Astrocyte of the spinal cord (primary cell): ENCODE results near the gene CEP44.
"Not testable (repeated sequence)": the region's sequence is repeated elsewhere in the genome, so short reads cannot be mapped to it uniquely, and the experiment has no call there.

Experiments
- DNase-seq: peaks from one replicate; pipeline ENCODE4 v3.0.0; 2011; ENCODE audit warnings: low read depth, low spot score
- H3K4me3 ChIP-seq: 2 replicates; pipeline ENCODE4 v1.5.1; 2011; ENCODE audit warnings: low read depth, mild to moderate bottlenecking, low read length, moderate library complexity
- CTCF ChIP-seq: IDR thresholded peaks from 2 replicates; pipeline ENCODE4 v1.5.1; 2012; ENCODE audit warnings: low read depth, mild to moderate bottlenecking, low read length, inconsistent platforms
- in situ Hi-C: cut with HindIII; loops from 2 replicates; pipeline ENCODE4 v1.10.0; 2017; ENCODE audit warnings: low sequenced_read_pairs

CEP44 gene

DNA sequence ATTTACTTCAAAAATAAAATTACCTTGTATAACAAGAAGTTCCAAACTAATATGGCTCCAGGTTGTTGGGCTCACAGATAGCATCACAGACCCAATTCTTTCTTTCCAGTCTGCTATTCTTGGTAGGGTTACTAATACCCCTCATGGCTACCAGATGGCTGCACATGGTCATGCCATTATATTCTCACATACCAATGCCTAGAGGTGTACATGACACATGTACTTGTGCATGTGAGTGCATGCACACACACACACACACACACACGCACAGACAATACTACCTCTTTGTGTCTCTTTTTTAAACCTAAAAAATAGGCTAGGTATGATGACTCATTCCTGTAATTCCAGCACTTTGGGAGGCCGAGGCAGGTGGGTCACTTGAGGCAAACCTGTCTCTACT lies 31.3 kb upstream of the CEP44 start:
- in situ Hi-C loops = no loop called here
- DNase-seq = no peak
- TF ChIP-seq CTCF = no peak
- no peak overlapping the region for H3K4me3 ChIP-seq

- in situ Hi-C loops = no loop called here
- DNase-seq = no peak
- no peak for TF ChIP-seq CTCF
- no peak overlapping the region for H3K4me3 ChIP-seq
Measured at GRCh38 chr4:174254613-174255012, 29.1 kb upstream of the CEP44 start.

- no peak for DNase-seq
- no peak overlapping the region for H3K4me3 ChIP-seq
- in situ Hi-C loops = no loop called here
- no peak for TF ChIP-seq CTCF
Measured at GRCh38 chr4:174255374-174255773, 28.3 kb upstream of the CEP44 start.

- no peak for TF ChIP-seq CTCF
- in situ Hi-C loops = no loop called here
- no peak overlapping the region for H3K4me3 ChIP-seq
- peak; percentile 72 for DNase-seq
Measured at GRCh38 chr4:174255786-174256185, 27.9 kb upstream of the CEP44 start.

DNA sequence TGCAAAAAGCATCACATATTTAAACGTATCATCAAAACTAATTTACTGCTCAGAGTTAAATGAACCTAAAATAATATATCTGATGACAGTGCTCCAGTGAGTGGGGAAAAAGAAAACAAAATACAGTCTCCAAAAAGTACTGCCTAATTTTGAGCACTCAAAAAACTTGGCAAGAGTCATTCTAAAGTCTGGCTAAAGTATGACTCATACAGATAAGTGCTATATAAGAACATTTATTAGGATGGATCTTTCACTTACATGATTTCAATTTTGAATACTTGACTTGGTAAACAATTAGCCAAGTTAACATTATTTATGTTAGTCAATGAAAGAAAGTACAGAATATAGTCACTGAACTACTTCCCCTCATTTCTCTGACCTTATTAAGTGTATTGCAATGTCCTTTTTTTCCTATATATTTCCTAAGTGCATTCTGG lies 27.4 kb upstream of the CEP44 start:
- peak; percentile 54 for DNase-seq
- TF ChIP-seq CTCF = no peak
- in situ Hi-C loops = no loop called here
- no peak overlapping the region for H3K4me3 ChIP-seq

- H3K4me3 ChIP-seq = no peak overlapping the region
- in situ Hi-C loops = no loop called here
- no peak for DNase-seq
- TF ChIP-seq CTCF = no peak
Measured at GRCh38 chr4:174259580-174259979, 24.1 kb upstream of the CEP44 start.

DNA sequence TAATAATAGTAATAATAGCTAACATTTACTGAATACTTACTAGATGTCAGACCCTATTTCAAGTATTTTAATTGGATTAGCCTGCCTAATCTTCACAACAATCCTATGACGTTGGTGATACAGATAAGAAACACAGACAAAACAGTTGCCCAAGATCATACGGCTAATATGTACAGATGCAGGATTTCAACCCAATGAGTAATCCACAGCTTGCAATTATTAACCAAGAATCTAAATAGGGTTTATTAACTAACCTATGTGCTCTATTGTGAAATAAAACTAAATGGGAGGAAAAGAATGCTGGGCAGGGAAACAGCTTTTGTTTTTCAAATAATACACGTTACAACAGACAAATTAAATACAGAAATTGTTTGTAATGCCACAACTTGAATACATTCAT lies 23.6 kb upstream of the CEP44 start:
- TF ChIP-seq CTCF = no peak
- no peak overlapping the region for H3K4me3 ChIP-seq
- in situ Hi-C loops = no loop called here
- no peak for DNase-seq

- DNase-seq, H3K4me3 ChIP-seq, in situ Hi-C loops: not testable (repeated sequence)
Measured at GRCh38 chr4:174261432-174261831, 22.3 kb upstream of the CEP44 start.
